H1 (cell line): ENCODE data around the gene ZSCAN20. TPM values are rescaled to one million over a fixed set of nuclear protein-coding genes. Genes with fewer than 3 reads are reported as not detected.

ENCODE experiments used
- ATF3 ChIP-seq: IDR thresholded peaks from 2 replicates; pipeline ENCODE4 v1.6.1; 2011; ENCODE audit warnings: low read depth, mild to moderate bottlenecking, low read length; ENCODE audit not compliant: insufficient read depth
- CHD7 ChIP-seq: fragments of 300-600 bp; sonication (generic); IDR thresholded peaks from 2 replicates; pipeline ENCODE4 v1.7.1; 2012; ENCODE audit warnings: low read length, moderate library complexity, mild to moderate bottlenecking, inconsistent platforms; ENCODE audit not compliant: insufficient replicate concordance
- CTBP2 ChIP-seq: IDR thresholded peaks from 2 replicates; pipeline ENCODE4 v1.7.0; 2011; ENCODE audit warnings: borderline replicate concordance, mild to moderate bottlenecking, moderate library complexity, mixed read lengths, low read length; ENCODE audit not compliant: insufficient read depth, insufficient read length
- MAFK ChIP-seq: IDR thresholded peaks from 2 replicates; pipeline ENCODE4 v1.6.1; 2012; ENCODE audit warnings: low read depth, mild to moderate bottlenecking, improper control_type of control experiment, low read length
- POLR2AphosphoS5 ChIP-seq: IDR thresholded peaks from 2 replicates; pipeline ENCODE4 v1.6.1; 2011; ENCODE audit warnings: low read depth, low read length
- ZNF274 ChIP-seq: IDR thresholded peaks from 2 replicates; pipeline ENCODE4 v1.7.0; 2012; ENCODE audit warnings: low read length, borderline replicate concordance; ENCODE audit errors: extremely low read depth
- polyA plus RNA-seq, 7 experiments: library from polyadenylated mRNA; depleted of rRNA in 3 of 7; stranded (reverse) in 5 of 7; unstranded in 2 of 7; fragments of >200 nt in 5 of 7; fragments of 200-250 nt in 2 of 7; gene quantifications; 1 replicate in 5 of 7; 2 replicates in 1 of 7; 4 replicates in 1 of 7; pipeline versions ENCODE4 v1.2.1 to v1.2.3, GENCODE V29; 2011 to 2013; ENCODE audit warnings: missing spikeins in 2 of 7, mixed read lengths in 2 of 7
- total RNA-seq: library from RNA; stranded (reverse); fragmentation: NEBNext Ultra II Directional; extraction: Animal tissue kit (Norgen Biotek cat#: 25700); gene quantifications from 2 replicates; pipeline ENCODE4 v1.2.1, GENCODE V29; 2021

The ZSCAN20 gene
- total and polyA plus RNA-seq, 2 of the 8 experiments (the other 6 are each of a cell fraction or from before 2014, with no cell fraction given) = 0.70 to 3.4 TPM

GRCh38 chr1:33459691-33460090 lies 12.8 kb upstream of the ZSCAN20 start (continued):
- TF ChIP-seq CHD7 (no peak), ATF3 (no peak), CTBP2 (no peak), ZNF274 (no peak), MAFK (no peak), POLR2AphosphoS5 (no peak)
- TF ChIP-seq, all 59 proteins: peak for 0
